K562 treated with DMSO at 1 percent for 24 hours (cell line): ENCODE measurements around the gene TBC1D32. TPM values are rescaled to one million over a fixed set of nuclear protein-coding genes. Genes with fewer than 3 reads are reported as not detected.

Source experiments
- total RNA-seq: library from RNA; unstranded; fragments of 300-600 nt; gene quantifications from 2 replicates; pipeline ENCODE4 v1.2.3, GENCODE V29; 2022; ENCODE audit warnings: low read depth; ENCODE audit not compliant: insufficient read depth

Gene TBC1D32, protein sequence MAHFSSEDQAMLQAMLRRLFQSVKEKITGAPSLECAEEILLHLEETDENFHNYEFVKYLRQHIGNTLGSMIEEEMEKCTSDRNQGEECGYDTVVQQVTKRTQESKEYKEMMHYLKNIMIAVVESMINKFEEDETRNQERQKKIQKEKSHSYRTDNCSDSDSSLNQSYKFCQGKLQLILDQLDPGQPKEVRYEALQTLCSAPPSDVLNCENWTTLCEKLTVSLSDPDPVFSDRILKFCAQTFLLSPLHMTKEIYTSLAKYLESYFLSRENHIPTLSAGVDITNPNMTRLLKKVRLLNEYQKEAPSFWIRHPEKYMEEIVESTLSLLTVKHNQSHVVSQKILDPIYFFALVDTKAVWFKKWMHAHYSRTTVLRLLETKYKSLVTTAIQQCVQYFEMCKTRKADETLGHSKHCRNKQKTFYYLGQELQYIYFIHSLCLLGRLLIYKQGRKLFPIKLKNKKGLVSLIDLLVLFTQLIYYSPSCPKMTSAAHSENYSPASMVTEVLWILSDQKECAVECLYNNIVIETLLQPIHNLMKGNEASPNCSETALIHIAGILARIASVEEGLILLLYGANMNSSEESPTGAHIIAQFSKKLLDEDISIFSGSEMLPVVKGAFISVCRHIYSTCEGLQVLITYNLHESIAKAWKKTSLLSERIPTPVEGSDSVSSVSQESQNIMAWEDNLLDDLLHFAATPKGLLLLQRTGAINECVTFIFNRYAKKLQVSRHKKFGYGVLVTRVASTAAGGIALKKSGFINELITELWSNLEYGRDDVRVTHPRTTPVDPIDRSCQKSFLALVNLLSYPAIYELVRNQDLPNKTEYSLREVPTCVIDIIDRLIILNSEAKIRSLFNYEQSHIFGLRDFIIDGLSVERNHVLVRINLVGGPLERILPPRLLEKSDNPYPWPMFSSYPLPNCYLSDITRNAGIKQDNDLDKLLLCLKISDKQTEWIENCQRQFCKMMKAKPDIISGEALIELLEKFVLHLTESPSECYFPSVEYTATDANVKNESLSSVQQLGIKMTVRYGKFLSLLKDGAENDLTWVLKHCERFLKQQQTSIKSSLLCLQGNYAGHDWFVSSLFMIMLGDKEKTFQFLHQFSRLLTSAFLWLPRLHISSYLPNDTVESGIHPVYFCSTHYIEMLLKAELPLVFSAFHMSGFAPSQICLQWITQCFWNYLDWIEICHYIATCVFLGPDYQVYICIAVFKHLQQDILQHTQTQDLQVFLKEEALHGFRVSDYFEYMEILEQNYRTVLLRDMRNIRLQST
- total RNA-seq = 3.6 and 5.4 TPM in 2 replicates

DNA sequence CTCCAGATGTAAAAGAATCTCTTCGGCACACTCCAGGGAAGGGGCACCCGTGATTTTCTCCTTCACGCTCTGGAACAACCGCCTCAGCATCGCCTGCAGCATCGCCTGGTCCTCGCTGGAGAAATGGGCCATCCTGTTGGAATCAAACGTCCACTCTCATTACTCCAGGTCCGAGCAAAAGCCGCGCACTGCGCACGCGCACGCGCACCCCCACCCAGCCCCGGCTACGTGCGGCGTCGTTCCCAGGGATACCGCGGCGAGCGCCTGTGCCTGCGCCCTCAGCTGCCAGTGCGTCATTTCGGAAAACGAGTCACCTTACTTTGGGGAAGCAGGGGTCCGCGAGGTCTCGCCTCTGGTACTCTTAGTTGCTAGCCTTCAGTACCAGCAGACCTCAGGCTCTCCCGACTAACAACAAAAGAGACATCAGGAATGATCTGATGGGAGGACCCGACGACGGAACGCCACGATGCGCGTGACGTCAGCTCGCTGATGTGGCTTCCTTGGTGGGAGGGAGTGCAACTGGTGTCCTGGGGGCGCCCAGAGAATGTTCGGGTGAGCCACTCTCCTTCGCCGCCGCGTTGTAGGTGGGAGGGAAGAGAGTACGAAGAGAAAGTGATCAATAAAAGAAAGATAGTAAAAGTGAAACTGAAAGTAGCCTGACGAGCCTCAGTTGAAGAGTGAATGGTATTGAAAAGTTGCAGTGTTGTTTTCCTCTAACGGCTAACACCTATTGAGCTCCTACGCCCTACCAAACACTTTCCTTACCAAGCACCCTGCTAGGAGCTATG lies at the start of gene TBC1D32:
Gene TBC1D32, minus strand, starts transcription at position 182 of the 788 bp plus-strand sequence. Its CDS starts 50 bp downstream, at position 132.

Other genes with a start within 250 kb of the TBC1D32 start
- gene GJA1, start 101.2 kb upstream of the TBC1D32 start, total RNA-seq = not detected in 2 replicates